Measurements from ENCODE around the gene TPM2.

The TPM2 gene

DNA sequence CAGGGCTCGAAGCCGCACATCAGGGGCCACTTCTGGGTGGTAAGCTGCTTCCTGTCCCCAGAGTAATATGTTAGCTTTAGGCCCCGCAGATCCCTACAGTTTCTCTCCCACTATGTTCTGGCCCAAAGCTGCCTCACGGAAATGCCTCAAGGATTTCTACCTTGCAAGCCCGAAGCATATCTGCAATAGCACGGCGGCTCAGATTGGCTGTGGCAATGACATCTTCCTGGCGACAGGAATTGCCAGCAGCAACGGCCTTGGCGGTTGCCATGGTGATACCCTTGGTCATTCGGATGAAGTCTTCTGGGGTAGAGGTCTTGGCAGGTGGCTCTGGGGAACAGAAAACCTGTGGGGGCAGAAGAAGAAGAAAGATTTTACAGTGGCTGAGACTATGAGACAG is 10.3 kb upstream of the TPM2 start:
- TF ChIP-seq, protein P1, sequence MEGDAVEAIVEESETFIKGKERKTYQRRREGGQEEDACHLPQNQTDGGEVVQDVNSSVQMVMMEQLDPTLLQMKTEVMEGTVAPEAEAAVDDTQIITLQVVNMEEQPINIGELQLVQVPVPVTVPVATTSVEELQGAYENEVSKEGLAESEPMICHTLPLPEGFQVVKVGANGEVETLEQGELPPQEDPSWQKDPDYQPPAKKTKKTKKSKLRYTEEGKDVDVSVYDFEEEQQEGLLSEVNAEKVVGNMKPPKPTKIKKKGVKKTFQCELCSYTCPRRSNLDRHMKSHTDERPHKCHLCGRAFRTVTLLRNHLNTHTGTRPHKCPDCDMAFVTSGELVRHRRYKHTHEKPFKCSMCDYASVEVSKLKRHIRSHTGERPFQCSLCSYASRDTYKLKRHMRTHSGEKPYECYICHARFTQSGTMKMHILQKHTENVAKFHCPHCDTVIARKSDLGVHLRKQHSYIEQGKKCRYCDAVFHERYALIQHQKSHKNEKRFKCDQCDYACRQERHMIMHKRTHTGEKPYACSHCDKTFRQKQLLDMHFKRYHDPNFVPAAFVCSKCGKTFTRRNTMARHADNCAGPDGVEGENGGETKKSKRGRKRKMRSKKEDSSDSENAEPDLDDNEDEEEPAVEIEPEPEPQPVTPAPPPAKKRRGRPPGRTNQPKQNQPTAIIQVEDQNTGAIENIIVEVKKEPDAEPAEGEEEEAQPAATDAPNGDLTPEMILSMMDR (IDR thresholded peaks at IDR 0.05; ENCODE audit: insufficient read depth, low read length, missing control alignments) = no peak
- DNase-seq (ENCODE audit: low read depth, low spot score) = no peak
- H3K4me3 ChIP-seq (ENCODE audit: low read depth, low read length) = no peak overlapping the region
- CTCF ChIA-PET = interaction anchor here (1.8 to 34.3 kb wide), 3 partner anchors 8 to 39 kb away, joined by 9 to 816 read pairs (median 9); partner anchors contain the start of genes CREB3 and TLN1
- POLR2A ChIA-PET = interaction anchor here (1.2 to 1.4 kb wide), 3 partner anchors 9 to 28 kb away, joined by 5 to 8 read pairs (median 6); no protein-coding TSS in a partner anchor

DNA sequence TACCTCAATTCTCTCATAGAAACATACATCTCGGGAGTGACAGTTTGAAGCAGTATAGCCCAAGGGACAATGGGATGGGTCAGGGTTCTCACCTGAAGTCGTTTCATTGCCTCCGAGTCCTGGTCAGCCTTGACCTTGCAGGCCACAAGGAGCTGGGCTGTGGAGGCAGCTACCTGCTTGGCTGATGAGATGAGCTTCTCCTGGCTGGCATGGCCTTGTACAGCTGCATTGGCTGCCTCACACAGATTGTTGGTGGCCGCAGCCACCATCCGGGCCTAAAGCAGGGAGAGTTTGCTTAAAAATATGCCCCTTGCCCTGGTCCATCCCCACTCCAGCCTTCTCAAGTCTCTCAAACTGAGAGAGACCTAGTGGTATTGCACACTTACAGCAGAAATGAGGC is 8.5 kb upstream of the TPM2 start:
- no peak for DNase-seq (ENCODE audit: low read depth, low spot score)
- TF ChIP-seq, protein P1 (IDR thresholded peaks at IDR 0.05; ENCODE audit: insufficient read depth, low read length, missing control alignments) = no peak
- POLR2A ChIA-PET = interaction anchor here (0.6 to 15.8 kb wide), 3 partner anchors 8 to 31 kb away, joined by 4 to 325 read pairs (median 6); partner anchors contain the start of genes CREB3, TLN1 and TPM2
- H3K4me3 ChIP-seq (ENCODE audit: low read depth, low read length) = no peak overlapping the region
- CTCF ChIA-PET = interaction anchor here (0.9 to 34.3 kb wide), 6 partner anchors 11 to 95 kb away, joined by 4 to 816 read pairs (median 24); partner anchors contain the start of genes CCDC107, CREB3, RMRP and TLN1

DNA sequence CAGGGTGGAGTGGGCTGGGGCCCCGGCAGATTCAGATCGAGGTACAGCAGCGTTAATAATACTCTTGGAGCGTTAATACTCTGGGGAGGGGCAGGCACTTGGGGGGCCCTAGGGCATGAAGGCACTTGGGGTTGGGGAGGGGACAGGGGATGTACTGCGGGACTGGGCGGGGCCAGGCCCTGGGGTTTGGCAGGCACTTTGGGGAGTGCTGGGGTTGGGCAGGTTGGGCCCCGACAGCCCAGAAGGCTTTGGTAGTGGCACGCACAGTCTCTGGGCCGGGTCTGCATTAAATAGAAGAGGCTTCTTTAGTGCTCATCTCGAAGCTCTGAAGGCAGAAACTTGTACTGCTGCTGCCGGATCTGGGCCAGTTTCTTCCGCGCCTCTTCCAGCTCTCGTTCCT is 7.8 kb upstream of the TPM2 start:
- TF ChIP-seq, protein P1 (IDR thresholded peaks at IDR 0.05; ENCODE audit: insufficient read depth, low read length, missing control alignments) = no peak
- DNase-seq (ENCODE audit: low read depth, low spot score) = no peak
- no peak overlapping the region for H3K4me3 ChIP-seq (ENCODE audit: low read depth, low read length)
- POLR2A ChIA-PET = interaction anchor here (15.8 kb wide), 1 partner anchor 31 kb away, joined by 325 read pairs; the partner anchor contains the start of genes CREB3 and TLN1
- CTCF ChIA-PET = interaction anchor here (1.3 to 34.3 kb wide), 8 partner anchors 10 to 185 kb away, joined by 3 to 816 read pairs (median 16); partner anchors contain the start of genes ARHGEF39, CCDC107, CREB3 and RMRP

DNA sequence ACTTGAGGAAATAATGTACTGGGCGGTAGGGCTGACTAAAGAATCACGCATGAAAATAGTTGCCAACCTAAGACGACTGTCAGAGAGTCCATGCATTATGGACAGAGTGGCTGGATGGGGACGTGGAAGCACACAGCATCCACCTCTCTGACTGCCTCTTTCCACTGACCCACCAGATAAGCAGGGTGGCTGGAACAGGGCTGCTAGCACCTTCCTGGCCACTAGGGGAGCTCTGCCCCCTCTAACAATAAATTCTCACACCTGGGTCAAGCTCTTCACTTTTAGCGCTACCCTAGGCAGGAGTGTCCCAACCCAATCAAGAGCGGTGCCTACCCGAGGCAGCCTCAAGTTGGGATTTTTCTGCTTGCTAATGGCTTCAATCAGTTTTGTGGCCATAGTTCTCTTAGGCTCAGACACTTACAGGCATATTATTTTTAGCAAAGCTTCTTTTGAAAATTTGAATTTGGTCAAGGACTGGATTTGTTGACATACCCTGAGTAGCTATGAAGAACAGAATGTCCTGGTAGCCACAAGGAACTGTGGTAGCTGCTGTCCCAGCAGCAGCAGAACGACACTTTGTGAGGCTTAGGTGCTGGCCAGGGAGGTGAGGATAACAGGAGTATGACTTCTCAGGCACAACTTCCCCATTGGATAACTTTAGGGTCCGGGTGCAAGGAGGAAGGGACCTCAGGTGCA is 6.9 kb upstream of the TPM2 start:
- ChIA-PET POLR2A (interaction anchor here (0.6 to 15.8 kb wide), 8 partner anchors 8 to 52 kb away, joined by 3 to 325 read pairs (median 5); partner anchors contain the start of genes CREB3 and TLN1), CTCF (interaction anchor here (0.6 to 34.3 kb wide), 14 partner anchors 9 to 186 kb away, joined by 3 to 816 read pairs (median 10); partner anchors contain the start of genes ARHGEF39, CCDC107, CREB3 and GBA2)
- TF ChIP-seq, protein P1 (IDR thresholded peaks at IDR 0.05; ENCODE audit: insufficient read depth, low read length, missing control alignments) = peak; percentile 78
- no peak for DNase-seq (ENCODE audit: low read depth, low spot score)
- no peak overlapping the region for H3K4me3 ChIP-seq (ENCODE audit: low read depth, low read length)

DNA sequence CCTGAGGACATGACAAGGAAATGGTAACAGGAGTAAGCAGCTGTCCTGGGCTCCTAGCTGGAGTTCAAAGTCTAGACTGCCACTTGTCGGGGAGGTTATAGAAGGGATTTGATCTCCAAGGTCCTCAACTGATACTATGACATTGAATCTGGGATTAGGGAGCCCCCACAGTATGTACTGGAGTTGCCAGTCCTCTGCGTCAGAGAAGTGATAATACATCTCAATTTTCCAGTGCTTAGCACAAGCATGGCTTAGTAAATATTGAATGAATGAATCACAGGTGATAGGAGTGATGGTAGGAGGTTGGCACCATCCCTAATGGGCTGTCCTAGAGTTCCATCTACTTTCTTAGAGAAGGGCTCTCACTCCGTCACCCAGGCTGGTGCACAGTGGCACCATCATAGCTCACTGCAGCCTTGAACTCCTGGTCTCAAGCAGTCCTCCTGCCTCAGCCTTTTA is 6.2 kb upstream of the TPM2 start:
- CTCF ChIA-PET = interaction anchor here (0.6 to 34.3 kb wide), 13 partner anchors 9 to 186 kb away, joined by 3 to 816 read pairs (median 10); partner anchors contain the start of genes ARHGEF39, CCDC107, CREB3 and GBA2
- POLR2A ChIA-PET = interaction anchor here (0.6 to 15.8 kb wide), 10 partner anchors 7 to 51 kb away, joined by 3 to 325 read pairs (median 5); partner anchors contain the start of genes CREB3 and TLN1
- no peak for DNase-seq (ENCODE audit: low read depth, low spot score)

More for the DNA sequence above, 6.2 kb upstream of the TPM2 start:
- TF ChIP-seq, protein P1 (IDR thresholded peaks at IDR 0.05; ENCODE audit: insufficient read depth, low read length, missing control alignments) = no peak
- no peak overlapping the region for H3K4me3 ChIP-seq (ENCODE audit: low read depth, low read length)
